SK-N-MC (cell line): Measurements from ENCODE around the gene LRRC74B.

ENCODE experiments used
- DNase-seq: peaks from one replicate; pipeline ENCODE4 v3.0.0-alpha.2; 2011; ENCODE audit warnings: low read depth, low spot score
- H3K27ac ChIP-seq: fragments of 200-600 bp; sonication (generic); 2 replicates; pipeline ENCODE4 v1.5.1; 2016; ENCODE audit warnings: mixed run types
- H3K36me3 ChIP-seq: fragments of 200-600 bp; sonication (generic); 2 replicates; pipeline ENCODE4 v1.6.1; 2017; ENCODE audit warnings: antibody characterized with exemption, low read length, mixed read lengths; ENCODE audit not compliant: insufficient read depth
- H3K4me3 ChIP-seq: fragments of 200-600 bp; sonication (generic); 2 replicates; pipeline ENCODE4 v1.5.1; 2016
- H3K9ac ChIP-seq: fragments of 200-600 bp; sonication (generic); 2 replicates; pipeline ENCODE4 v1.8.0; 2017; ENCODE audit warnings: mixed run types, mixed read lengths; ENCODE audit not compliant: insufficient read length
- H3K9me3 ChIP-seq: fragments of 200-600 bp; sonication (generic); 2 replicates; pipeline ENCODE4 v1.6.1; 2017; ENCODE audit warnings: low read depth, mild to moderate bottlenecking, antibody characterized with exemption, low read length, moderate library complexity, mixed read lengths
- EZH2 ChIP-seq: fragments of 200-600 bp; sonication (generic); IDR thresholded peaks from one replicate; pipeline ENCODE4 v1.6.1; 2017; ENCODE audit warnings: antibody characterized with exemption
- FOXP2 ChIP-seq: optimal IDR thresholded peaks from 2 replicates; pipeline ENCODE3; 2011; ENCODE audit warnings: mild to moderate bottlenecking, moderate library complexity; ENCODE audit not compliant: insufficient read depth; ENCODE audit errors: extremely low read length, control extremely low read depth
- POLR2AphosphoS5 ChIP-seq: IDR thresholded peaks from 2 replicates; pipeline ENCODE4 v1.6.1; 2012; ENCODE audit warnings: mild to moderate bottlenecking, low read depth, low read length, borderline replicate concordance

Gene LRRC74B

GRCh38 chr22:21029486-21030025 is 16.2 kb upstream of the LRRC74B start:
- Histone ChIP-seq H3K9ac (no peak overlapping the region), H3K36me3 (no peaks in the 10 kb centered on the region), H3K27ac (no peak overlapping the region), H3K4me3 (no peak overlapping the region), H3K9me3 (no peaks in the 10 kb centered on the region)
- no peak for TF ChIP-seq EZH2
- no peak for DNase-seq

- DNase-seq, result no peak
- no peak overlapping the region for H3K9ac ChIP-seq
- TF ChIP-seq FOXP2 (no peak), POLR2AphosphoS5 (no peak), EZH2 (no peak)
- no peak overlapping the region for H3K4me3 ChIP-seq
- H3K36me3 ChIP-seq, result no peaks in the 10 kb centered on the region
- no peak overlapping the region for H3K27ac ChIP-seq
- no peaks in the 10 kb centered on the region for H3K9me3 ChIP-seq
Observed at GRCh38 chr22:21030032-21030431, 15.7 kb upstream of the LRRC74B start.

GRCh38 chr22:21030621-21031544 is 14.9 kb upstream of the LRRC74B start:
- no peak for DNase-seq
- no peak overlapping the region for H3K4me3 ChIP-seq
- H3K36me3 ChIP-seq, result no peaks in the 10 kb centered on the region
- no peaks in the 10 kb centered on the region for H3K9me3 ChIP-seq
- H3K27ac ChIP-seq, result no peak overlapping the region
- no peak overlapping the region for H3K9ac ChIP-seq
- TF ChIP-seq FOXP2, result no peak
- TF ChIP-seq EZH2, result no peak
- no peak for TF ChIP-seq POLR2AphosphoS5

- TF ChIP-seq EZH2, result no peak
- no peak for TF ChIP-seq POLR2AphosphoS5
- no peak for TF ChIP-seq FOXP2
- no peaks in the 10 kb centered on the region for H3K36me3 ChIP-seq
- H3K27ac ChIP-seq, result no peak overlapping the region
- H3K9ac ChIP-seq, result no peak overlapping the region
- no peak for DNase-seq
- no peak overlapping the region for H3K4me3 ChIP-seq
- H3K9me3 ChIP-seq, result no peaks in the 10 kb centered on the region
Observed at GRCh38 chr22:21031545-21032036, 14.2 kb upstream of the LRRC74B start.

GRCh38 chr22:21032037-21032867 is 13.5 kb upstream of the LRRC74B start, which contains the start of gene SLC7A4:
Gene SLC7A4 (minus strand): TSS chr22:21032561. CDS start chr22:21031812, 749 bp downstream.
- no peak within 1 kb of the TSS for H3K27ac ChIP-seq
- H3K9ac ChIP-seq, result no peak within 1 kb of the TSS
- no peaks in the 10 kb centered on the region for H3K36me3 ChIP-seq
- H3K9me3 ChIP-seq, result no peaks in the 10 kb centered on the region
- no peak for DNase-seq
- no peak within 1 kb of the TSS for H3K4me3 ChIP-seq
- no peak for TF ChIP-seq POLR2AphosphoS5
- no peak for TF ChIP-seq EZH2
- TF ChIP-seq FOXP2, result no peak

- TF ChIP-seq POLR2AphosphoS5, result no peak
- TF ChIP-seq EZH2, result no peak
- no peak for TF ChIP-seq FOXP2
- Histone ChIP-seq H3K27ac (no peak overlapping the region), H3K9ac (no peak overlapping the region), H3K36me3 (no peaks in the 10 kb centered on the region), H3K4me3 (no peak overlapping the region), H3K9me3 (no peaks in the 10 kb centered on the region)
- no peak for DNase-seq
Observed at GRCh38 chr22:21032868-21033688, 12.7 kb upstream of the LRRC74B start.

GRCh38 chr22:21033895-21034294 is 11.9 kb upstream of the LRRC74B start:
- no peak overlapping the region for H3K27ac ChIP-seq
- H3K4me3 ChIP-seq, result no peak overlapping the region
- no peak overlapping the region for H3K9ac ChIP-seq
- DNase-seq, result no peak
- H3K9me3 ChIP-seq, result no peaks in the 10 kb centered on the region
- no peaks in the 10 kb centered on the region for H3K36me3 ChIP-seq
- TF ChIP-seq POLR2AphosphoS5 (no peak), EZH2 (no peak), FOXP2 (no peak)
